Thyroid gland (tissue), 4 donors: ENCODE data around the gene CDHR4.

Experiments
- CTCF ChIP-seq, 6 experiments: fragments of 200-600 bp in 3 of 6; fragments of 450-650 bp in 3 of 6; sonication (generic) in 3 of 6; IDR thresholded peaks; one replicate each; pipeline ENCODE4 v1.5.1; 2016 to 2019; ENCODE audit warnings: antibody characterized with exemption in 6 of 6, mild to moderate bottlenecking in 2 of 6, inconsistent platforms in 1 of 6, moderate library complexity in 1 of 6
- POLR2A ChIP-seq, 2 donors: fragments of 450-650 bp; IDR thresholded peaks; one replicate each; pipeline ENCODE4 v1.6.1; 2017; ENCODE audit warnings: antibody characterized with exemption in 2 of 2, mild to moderate bottlenecking in 2 of 2, moderate library complexity in 1 of 2

GRCh38 chr3:49845694-49846093, 46.0 kb upstream of the CDHR4 start:
- no peak for TF ChIP-seq CTCF (IDR thresholded peaks at IDR 0.05)
- no peak for TF ChIP-seq POLR2A (IDR thresholded peaks at IDR 0.05)
